GM21515 (cell line): Measurements from ENCODE around the gene RETREG3.
"Not testable (repeated sequence)": the region's sequence is repeated elsewhere in the genome, so short reads cannot be mapped to it uniquely, and the experiment has no call there.

Experiments
- ATAC-seq: cut with Tn5 transposase; IDR thresholded peaks from one replicate; pipeline ENCODE4 v1.9.1; 2021; ENCODE audit not compliant: unreplicated experiment

Gene RETREG3

GRCh38 chr17:42553161-42553818, 55.9 kb downstream of the RETREG3 start:
- ATAC-seq = no peak

GRCh38 chr17:42552736-42553135, 56.4 kb downstream of the RETREG3 start, which contains the start of gene HSD17B1:
Gene HSD17B1 (plus strand): TSS chr17:42552923. CDS start chr17:42552934, 11 bp downstream.
- ATAC-seq = not testable (repeated sequence)

DNA sequence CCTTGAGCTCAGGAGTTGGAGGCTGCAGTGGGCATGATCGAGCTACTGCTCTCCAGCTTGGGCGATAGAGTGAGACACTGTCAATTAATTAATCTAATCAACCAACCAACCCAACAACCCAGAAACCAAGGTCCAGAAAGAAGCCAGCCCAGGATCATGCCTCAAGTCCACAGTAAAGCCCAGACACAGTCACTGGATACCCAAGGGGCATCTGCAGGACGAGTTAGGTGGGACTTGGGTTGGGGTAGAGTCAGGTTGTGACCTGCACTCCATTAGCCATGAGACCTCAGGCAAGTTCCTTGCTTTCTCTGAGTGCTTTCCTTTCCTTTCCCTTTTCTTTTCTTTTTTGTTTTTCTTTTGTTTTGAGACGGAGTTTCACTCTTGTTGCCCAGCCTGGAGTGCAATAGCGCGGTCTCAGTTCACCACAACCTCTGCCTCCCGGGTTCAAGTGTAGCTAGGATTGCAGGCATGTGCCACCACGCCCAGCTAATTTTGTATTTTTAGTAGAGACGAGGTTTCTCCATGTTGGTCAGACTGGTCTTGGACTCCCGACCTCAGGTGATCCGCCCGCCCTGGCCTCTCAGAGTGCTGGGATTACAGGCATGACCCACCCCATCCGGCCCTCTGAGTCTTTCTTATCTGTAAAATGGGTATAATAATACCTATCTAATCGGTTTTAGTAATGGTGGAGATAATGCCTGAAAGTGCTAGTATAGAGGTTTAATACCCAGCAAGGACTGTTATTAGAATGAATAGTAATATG, 60.0 kb downstream of the RETREG3 start:
- ATAC-seq = no peak

DNA sequence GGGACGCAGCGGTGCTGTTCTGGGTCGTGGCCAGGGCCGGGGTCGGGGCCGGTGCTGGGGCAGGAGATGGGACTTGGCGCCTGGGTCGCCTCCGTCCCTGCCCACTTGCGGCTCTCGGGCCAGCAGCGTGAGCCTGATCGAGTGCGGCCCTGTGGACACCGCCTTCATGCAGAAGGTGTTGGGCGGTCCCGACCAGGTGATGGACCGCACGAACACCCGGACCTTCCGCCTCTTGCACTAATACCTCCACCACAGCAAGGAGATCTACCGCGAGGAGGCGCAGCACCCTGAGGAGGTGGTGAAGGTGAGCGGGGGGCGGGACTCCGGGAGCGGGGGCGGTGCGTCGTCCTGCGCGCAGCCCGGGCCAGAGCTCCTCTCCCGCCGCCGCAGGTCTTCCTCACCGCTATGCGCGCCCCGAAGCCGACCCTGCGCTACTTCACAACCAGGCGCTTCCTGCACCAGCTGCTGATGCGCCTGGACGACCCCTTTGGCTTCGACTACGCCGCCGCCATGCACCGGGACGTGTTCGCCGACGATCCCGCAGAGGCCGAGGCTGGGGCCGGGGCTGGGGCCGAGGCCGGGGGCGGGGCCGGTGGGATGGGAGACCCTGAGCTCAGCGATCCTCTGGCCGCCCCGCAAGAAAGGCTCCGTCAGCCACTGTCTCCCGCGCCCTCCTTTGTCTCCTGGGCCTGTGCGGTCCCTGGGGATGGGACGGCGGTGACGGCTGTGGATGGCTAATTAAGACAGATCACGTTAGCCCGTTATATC, 60.9 kb downstream of the RETREG3 start:
- peak; percentile 51 for ATAC-seq

DNA sequence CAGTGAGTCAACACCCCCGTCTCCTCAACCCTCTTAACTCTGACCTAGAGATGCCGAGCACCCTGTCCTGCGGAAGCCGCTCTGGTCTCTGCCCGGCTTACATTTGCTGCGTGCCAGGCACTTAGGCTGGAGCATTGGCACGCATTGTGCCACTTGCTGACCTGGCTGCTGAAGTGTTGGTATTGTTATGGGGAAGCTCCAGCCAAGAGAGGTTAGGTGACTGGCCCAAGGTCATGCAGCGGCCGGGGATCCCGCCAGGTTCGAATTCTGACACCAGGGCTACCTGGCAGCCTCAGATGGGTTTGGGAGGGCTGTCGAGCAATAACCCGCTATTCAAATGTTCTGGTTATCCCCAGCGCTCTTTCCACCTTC, 61.5 kb downstream of the RETREG3 start:
- ATAC-seq = no peak

DNA sequence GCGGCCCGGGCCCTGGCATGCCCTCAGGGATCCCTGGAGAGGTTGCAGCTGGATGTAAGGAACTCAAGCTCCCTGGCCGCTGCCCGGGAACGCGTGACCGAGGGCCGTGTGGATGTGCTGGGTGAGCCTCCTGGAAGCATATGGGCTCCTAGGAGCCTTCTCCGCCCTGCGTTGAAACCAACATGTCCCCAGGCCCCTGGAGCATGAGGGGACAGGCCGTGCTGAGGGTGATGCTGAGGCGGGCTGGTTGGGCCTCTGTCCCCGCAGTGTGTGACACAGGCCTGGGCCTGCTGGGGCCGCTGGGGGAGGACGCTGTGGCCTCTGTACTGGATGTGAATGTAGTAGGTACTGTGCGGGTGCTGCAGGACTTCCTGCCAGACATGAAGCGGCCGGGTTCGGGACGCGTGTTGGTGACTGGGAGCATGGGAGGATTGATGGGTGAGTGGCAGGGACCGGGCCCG, 62.1 kb downstream of the RETREG3 start:
- no peak for ATAC-seq

GRCh38 chr17:42545755-42546505, 63.2 kb downstream of the RETREG3 start:
- ATAC-seq = not testable (repeated sequence)

DNA sequence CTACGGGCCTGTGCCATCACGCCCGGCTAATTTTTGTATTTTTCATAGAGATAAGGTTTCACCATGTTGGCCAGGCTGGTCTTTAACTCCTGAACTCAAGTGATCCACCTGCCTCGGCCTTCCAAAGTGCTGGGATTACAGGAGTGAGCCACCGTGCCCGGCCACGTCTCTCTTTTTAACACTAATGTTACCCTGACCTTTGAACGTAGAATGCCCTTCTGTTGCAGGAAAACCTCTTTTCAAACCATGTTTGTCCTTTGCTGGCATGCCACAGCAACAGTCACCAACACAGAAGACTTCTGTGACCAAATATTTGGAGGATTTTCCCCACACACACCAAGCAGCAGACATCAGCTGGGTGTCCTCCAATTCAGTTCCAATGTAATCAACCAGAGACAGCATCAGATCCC, 64.3 kb downstream of the RETREG3 start:
- no peak for ATAC-seq

DNA sequence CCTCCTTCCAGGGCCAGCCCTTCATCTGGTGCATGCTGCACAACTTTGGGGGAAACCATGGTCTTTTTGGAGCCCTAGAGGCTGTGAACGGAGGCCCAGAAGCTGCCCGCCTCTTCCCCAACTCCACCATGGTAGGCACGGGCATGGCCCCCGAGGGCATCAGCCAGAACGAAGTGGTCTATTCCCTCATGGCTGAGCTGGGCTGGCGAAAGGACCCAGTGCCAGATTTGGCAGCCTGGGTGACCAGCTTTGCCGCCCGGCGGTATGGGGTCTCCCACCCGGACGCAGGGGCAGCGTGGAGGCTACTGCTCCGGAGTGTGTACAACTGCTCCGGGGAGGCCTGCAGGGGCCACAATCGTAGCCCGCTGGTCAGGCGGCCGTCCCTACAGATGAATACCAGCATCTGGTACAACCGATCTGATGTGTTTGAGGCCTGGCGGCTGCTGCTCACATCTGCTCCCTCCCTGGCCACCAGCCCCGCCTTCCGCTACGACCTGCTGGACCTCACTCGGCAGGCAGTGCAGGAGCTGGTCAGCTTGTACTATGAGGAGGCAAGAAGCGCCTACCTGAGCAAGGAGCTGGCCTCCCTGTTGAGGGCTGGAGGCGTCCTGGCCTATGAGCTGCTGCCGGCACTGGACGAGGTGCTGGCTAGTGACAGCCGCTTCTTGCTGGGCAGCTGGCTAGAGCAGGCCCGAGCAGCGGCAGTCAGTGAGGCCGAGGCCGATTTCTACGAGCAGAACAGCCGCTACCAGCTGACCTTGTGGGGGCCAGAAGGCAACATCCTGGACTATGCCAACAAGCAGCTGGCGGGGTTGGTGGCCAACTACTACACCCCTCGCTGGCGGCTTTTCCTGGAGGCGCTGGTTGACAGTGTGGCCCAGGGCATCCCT, 65.7 kb downstream of the RETREG3 start:
- ATAC-seq = no peak

DNA sequence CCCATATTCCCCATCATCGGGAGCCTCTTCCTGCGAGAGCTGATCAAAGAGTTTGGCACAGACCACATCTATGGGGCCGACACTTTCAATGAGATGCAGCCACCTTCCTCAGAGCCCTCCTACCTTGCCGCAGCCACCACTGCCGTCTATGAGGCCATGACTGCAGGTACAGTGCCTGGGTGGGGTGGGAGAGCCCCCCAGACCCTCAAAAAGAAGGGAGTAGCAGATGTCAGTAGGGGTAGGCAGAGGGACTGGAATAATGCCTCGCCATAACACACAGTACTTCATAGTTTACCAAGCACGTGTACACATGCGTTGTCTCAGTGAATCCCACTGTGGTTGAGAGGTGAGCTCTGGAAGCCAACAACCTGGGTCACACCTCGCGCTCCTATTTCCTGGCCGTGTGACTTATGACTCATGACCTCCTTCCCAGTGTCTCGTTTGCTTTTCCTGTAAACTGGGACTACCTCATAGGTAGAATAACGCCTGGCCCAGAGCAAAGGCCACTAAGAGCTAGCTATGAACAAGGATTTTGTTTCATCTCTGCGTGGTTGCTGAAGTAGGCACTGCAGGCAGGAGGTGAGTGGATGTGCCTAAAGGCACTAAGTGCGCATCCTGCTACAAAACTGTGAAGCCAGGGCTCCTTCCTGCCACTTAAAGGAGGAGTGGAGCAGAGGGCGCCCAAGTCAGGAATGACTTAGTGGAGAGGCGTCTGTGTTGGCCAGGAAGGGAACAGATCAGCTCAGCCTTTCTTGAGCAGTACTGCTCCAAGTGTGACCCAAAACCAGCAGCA, 67.9 kb downstream of the RETREG3 start:
- ATAC-seq = no peak

GRCh38 chr17:42540558-42540957, 68.6 kb downstream of the RETREG3 start:
- not testable (repeated sequence) for ATAC-seq

GRCh38 chr17:42538482-42538881, 70.7 kb downstream of the RETREG3 start:
- ATAC-seq = no peak

- no peak for ATAC-seq
These were observed 71.2 kb downstream of the RETREG3 start for GRCh38 chr17:42537826-42538451.

- ATAC-seq = no peak
These were observed 71.9 kb downstream of the RETREG3 start for GRCh38 chr17:42537156-42537805.

DNA sequence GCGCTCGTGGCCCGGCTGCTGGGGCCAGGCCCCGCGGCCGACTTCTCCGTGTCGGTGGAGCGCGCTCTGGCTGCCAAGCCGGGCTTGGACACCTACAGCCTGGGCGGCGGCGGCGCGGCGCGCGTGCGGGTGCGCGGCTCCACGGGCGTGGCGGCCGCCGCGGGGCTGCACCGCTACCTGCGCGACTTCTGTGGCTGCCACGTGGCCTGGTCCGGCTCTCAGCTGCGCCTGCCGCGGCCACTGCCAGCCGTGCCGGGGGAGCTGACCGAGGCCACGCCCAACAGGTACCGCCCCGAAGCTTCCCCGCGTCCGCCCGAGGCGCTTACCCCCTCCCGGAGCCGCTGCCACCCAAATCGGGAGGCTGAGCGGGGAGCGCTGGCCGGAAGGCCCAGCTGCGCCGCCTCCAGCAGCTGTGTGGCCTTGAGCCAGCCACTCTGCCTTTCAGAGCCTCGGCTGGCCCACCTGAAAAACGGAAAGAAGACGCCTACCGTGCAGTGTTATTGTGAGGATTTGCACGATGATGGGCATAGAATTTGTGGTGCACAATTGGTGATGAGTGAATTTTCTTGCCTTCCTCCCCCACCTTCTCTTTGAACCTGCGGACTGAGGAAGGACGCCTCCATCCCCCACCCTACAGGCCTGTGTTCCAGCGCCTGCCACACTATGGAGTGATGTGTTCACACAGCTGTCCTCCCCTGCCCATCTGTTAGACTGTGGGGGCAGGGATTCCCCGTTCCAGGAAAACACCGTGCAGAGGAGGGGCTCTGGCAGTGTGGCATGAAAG, 72.6 kb downstream of the RETREG3 start:
- peak; percentile 50 for ATAC-seq

DNA sequence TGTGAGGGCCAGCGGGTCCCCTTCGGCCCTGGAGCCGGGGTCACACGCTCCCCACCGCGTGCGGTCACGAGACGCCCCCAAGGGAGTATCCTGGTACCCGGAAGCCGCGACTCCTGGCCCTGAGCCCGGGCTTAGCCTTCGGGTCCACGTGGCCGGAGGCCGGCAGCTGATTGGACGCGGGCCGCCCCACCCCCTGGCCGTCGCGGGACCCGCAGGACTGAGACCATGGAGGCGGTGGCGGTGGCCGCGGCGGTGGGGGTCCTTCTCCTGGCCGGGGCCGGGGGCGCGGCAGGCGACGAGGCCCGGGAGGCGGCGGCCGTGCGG, 73.2 kb downstream of the RETREG3 start, which contains the start of gene NAGLU:
TSS of gene NAGLU (plus strand) at position 194 of the 324 bp plus-strand sequence. CDS start at position 226, 32 bp downstream.
- ATAC-seq = peak; percentile 77
